Liver (tissue), 3 donors: ENCODE data around the gene FOXRED2.

Experiments used
- CTCF ChIP-seq: fragments of 150-350 bp; IDR thresholded peaks from 2 replicates; pipeline ENCODE4 v1.5.1; 2017; ENCODE audit warnings: improper control_type of control experiment, low read depth, low read length; ENCODE audit not compliant: missing input control
- EGR1 ChIP-seq, 2 donors: IDR thresholded peaks; 2 replicates each; pipeline ENCODE4 v1.6.1; 2016 to 2018; ENCODE audit warnings: antibody characterized with exemption in 2 of 2, low read depth in 2 of 2
- FOXA1 ChIP-seq: IDR thresholded peaks from 2 replicates; pipeline ENCODE4 v1.6.1; 2016; ENCODE audit warnings: antibody characterized with exemption
- HNF4G ChIP-seq: IDR thresholded peaks from 2 replicates; pipeline ENCODE4 v1.6.1; 2016; ENCODE audit warnings: antibody characterized with exemption
- JUND ChIP-seq, 2 donors: IDR thresholded peaks; 2 replicates each; pipeline ENCODE4 v1.6.1; 2016; ENCODE audit warnings: antibody characterized with exemption in 2 of 2
- MAX ChIP-seq: IDR thresholded peaks from 2 replicates; pipeline ENCODE4 v1.6.1; 2016; ENCODE audit warnings: antibody characterized with exemption
- SP1 ChIP-seq: IDR thresholded peaks from 2 replicates; pipeline ENCODE4 v1.6.1; 2018; ENCODE audit warnings: antibody characterized with exemption, mild to moderate bottlenecking
- TAF1 ChIP-seq: conservative IDR thresholded peaks from 2 replicates; pipeline ENCODE4 v1.6.1; 2016; ENCODE audit warnings: antibody characterized with exemption, mild to moderate bottlenecking
- TF ChIP-seq, protein P1 (sequence below): IDR thresholded peaks from 2 replicates; pipeline ENCODE4 v1.6.1; 2016; ENCODE audit warnings: antibody characterized with exemption
- donor health status: healthy.
- donor health status: healthy.

GRCh38 chr22:36460202-36460601, 46.6 kb downstream of the FOXRED2 start:
- TF ChIP-seq CTCF (no peak), EGR1 (IDR thresholded peaks at IDR 0.05; ENCODE audit: low read depth in 2 of 2) (no peak), MAX (no peak), JUND (IDR thresholded peaks at IDR 0.05) (no peak), HNF4G (no peak), TAF1 (no peak), FOXA1 (no peak), SP1 (no peak)
- TF ChIP-seq, protein P1, sequence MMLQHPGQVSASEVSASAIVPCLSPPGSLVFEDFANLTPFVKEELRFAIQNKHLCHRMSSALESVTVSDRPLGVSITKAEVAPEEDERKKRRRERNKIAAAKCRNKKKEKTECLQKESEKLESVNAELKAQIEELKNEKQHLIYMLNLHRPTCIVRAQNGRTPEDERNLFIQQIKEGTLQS: no peak
